ENCODE results near the gene TPSAB1. TPM values are rescaled to one million over a fixed set of nuclear protein-coding genes. Genes with fewer than 3 reads are reported as not detected.

The TPSAB1 gene
- total and polyA plus RNA-seq, 2 donors (not counting 3 experiments of a cell fraction or from before 2014, with no cell fraction given) = not detected

GRCh38 chr16:1224558-1224957 lies 15.9 kb upstream of the TPSAB1 start:
- ChIA-PET POLR2A (no interaction called here), CTCF (no interaction called here)
- Histone ChIP-seq H2AFZ (ENCODE audit: low read depth, low read length) (no peak overlapping the region), H3K4me1 (ENCODE audit: control insufficient read depth, extremely low read depth, insufficient read depth, low read length) (no peaks in the 10 kb centered on the region), H3K4me2 (ENCODE audit: insufficient read depth, low read length) (no peak overlapping the region), H3K9ac (replicated peaks; ENCODE audit: extremely low read depth, insufficient read depth, low read length) (no peak overlapping the region), H3K9me3 (replicated peaks; ENCODE audit: control insufficient read depth, insufficient read depth, low read length) (no peaks in the 10 kb centered on the region), H3K36me3 (ENCODE audit: control insufficient read depth in 2 of 2, extremely low read depth in 1 of 2, insufficient read depth in 2 of 2, low read length in 2 of 2) (no peaks in the 10 kb centered on the region), H3K79me2 (ENCODE audit: control insufficient read depth, insufficient read depth, low read length) (no peaks in the 10 kb centered on the region), H4K20me1 (replicated peaks; ENCODE audit: control insufficient read depth, extremely low read depth, insufficient read depth, low read length) (no peaks in the 10 kb centered on the region), H3K27ac (ENCODE audit: insufficient read depth, low read depth, low read length) (no peak overlapping the region), H3K27me3 (ENCODE audit: control insufficient read depth in 2 of 2, insufficient read depth in 2 of 2, low read length in 2 of 2) (no peaks in the 10 kb centered on the region), H3K9me1 (replicated peaks; ENCODE audit: control insufficient read depth, extremely low read depth, insufficient read depth, low read length) (no peaks in the 10 kb centered on the region), H3K4me3 (replicated peaks in 1 of 3; ENCODE audit: insufficient read depth in 1 of 3, low read depth in 1 of 3, low read length in 3 of 3) (no peak overlapping the region)
- TF ChIP-seq, protein P1, sequence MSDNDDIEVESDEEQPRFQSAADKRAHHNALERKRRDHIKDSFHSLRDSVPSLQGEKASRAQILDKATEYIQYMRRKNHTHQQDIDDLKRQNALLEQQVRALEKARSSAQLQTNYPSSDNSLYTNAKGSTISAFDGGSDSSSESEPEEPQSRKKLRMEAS (IDR thresholded peaks at IDR 0.05; ENCODE audit: insufficient read depth, insufficient read length) = no peak
- TF ChIP-seq FOS (IDR thresholded peaks at IDR 0.05; ENCODE audit: borderline replicate concordance, insufficient read depth, low read length) (no peak), POLR2A (IDR thresholded peaks at IDR 0.05; ENCODE audit: low read depth, low read length) (no peak), JUN (IDR thresholded peaks at IDR 0.05; ENCODE audit: borderline replicate concordance, insufficient read depth, insufficient read length, low read depth) (no peak), EZH2 (IDR thresholded peaks at IDR 0.05; ENCODE audit: borderline replicate concordance, low read depth, low read length, severe bottlenecking) (no peak), POLR2AphosphoS5 (IDR thresholded peaks at IDR 0.05; ENCODE audit: insufficient read depth, low read depth, low read length) (no peak), GATA2 (IDR thresholded peaks at IDR 0.05; ENCODE audit: insufficient read depth, insufficient read length, low read depth, low read length) (no peak), MYC (IDR thresholded peaks at IDR 0.05; ENCODE audit: low read depth, low read length) (no peak)
- TF ChIP-seq, protein P2, sequence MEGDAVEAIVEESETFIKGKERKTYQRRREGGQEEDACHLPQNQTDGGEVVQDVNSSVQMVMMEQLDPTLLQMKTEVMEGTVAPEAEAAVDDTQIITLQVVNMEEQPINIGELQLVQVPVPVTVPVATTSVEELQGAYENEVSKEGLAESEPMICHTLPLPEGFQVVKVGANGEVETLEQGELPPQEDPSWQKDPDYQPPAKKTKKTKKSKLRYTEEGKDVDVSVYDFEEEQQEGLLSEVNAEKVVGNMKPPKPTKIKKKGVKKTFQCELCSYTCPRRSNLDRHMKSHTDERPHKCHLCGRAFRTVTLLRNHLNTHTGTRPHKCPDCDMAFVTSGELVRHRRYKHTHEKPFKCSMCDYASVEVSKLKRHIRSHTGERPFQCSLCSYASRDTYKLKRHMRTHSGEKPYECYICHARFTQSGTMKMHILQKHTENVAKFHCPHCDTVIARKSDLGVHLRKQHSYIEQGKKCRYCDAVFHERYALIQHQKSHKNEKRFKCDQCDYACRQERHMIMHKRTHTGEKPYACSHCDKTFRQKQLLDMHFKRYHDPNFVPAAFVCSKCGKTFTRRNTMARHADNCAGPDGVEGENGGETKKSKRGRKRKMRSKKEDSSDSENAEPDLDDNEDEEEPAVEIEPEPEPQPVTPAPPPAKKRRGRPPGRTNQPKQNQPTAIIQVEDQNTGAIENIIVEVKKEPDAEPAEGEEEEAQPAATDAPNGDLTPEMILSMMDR (IDR thresholded peaks at IDR 0.05; ENCODE audit: extremely low read depth in 1 of 2, insufficient read depth in 1 of 2, low read depth in 1 of 2, low read length in 2 of 2) = no peak
- no TSS peak for BruUV-seq (replicated peaks)
- intact Hi-C loops (cut with micrococcal nuclease) = loop anchor here (5.0 kb wide), 1 partner anchor 693 kb away; the partner anchor contains the start of gene HS3ST6
- dilution Hi-C loops (cut with MboI; ENCODE audit: extremely low pct_ligation_motif_present, low sequenced_read_pairs) = no loop called here
- no peak for DNase-seq (ENCODE audit: low read depth, low spot score)
- no peak for FAIRE-seq
